Activated T-cell treated with anti-CD3 and anti-CD28 coated beads for 24 hours (primary cell): ENCODE results near the gene RNF111.
"Not testable (repeated sequence)": the region's sequence is repeated elsewhere in the genome, so short reads cannot be mapped to it uniquely, and the experiment has no call there.

Experiments used
- DNase-seq: peaks from one replicate; pipeline ENCODE4 v3.0.0-alpha.2; 2020; ENCODE audit warnings: low read depth

The RNF111 gene

DNA sequence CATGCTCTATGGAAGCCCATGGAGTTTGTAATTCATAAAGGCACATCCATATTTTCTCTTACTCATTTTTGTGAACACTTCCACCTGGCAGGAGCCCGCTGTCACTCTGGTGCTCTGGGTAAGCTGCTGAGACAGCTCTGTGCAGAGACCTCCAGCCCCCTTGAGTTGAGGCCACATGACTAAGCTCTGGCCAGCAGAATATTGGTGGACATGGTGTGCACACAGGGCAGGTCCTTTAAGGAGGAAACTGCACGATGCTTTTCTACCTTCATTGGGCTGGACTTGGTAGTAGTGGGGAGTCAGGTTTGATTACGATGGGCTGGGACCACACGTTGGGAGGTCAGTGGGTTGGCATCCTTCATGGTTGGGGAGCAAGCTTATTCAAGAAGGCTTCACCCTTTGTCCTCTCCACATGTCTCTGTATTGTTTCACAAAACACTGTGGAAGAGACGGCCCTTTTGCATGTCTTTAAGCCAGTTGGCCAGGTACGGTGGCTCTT, 146.5 kb downstream of the RNF111 start:
- no peak for DNase-seq

DNA sequence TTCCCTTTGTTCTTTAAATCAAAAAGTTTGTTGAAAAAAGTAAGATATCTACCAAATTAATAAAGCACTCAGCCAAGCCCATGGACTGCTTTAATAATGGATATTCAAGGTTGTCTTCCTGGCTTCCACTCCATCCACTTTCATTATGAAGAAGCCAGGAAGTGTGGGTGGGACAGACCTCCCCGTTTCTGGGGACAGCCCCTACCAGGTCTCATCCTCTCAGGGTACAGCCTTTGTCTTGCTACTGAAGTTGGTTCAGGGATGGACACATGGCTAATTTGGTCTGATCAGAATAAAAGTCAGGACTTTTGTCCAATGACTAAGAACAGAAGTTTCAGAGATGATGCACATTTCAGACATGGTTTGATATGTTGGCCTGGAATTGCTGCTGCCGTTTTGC, 150.1 kb downstream of the RNF111 start:
- DNase-seq: no peak

DNA sequence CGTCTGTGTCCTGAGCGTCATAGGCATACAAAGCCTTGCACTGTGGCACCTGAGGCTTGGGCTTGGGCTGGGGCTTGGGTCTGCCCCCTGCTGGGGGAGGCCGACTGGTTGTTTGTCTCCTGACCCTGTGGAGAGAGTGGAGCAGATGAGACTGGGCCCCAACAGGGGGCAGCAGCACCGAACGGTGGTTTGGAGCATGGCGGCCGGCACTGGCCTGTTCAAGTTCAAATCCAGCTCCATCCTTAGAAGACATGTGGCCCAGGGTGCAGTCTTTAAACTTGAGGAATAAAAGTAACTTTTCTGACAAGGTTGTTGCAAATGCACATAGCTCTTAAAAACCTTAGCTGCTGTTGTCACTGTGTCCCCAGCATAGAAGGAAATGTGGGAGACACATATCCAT, 150.8 kb downstream of the RNF111 start:
- DNase-seq: peak; percentile 24

DNA sequence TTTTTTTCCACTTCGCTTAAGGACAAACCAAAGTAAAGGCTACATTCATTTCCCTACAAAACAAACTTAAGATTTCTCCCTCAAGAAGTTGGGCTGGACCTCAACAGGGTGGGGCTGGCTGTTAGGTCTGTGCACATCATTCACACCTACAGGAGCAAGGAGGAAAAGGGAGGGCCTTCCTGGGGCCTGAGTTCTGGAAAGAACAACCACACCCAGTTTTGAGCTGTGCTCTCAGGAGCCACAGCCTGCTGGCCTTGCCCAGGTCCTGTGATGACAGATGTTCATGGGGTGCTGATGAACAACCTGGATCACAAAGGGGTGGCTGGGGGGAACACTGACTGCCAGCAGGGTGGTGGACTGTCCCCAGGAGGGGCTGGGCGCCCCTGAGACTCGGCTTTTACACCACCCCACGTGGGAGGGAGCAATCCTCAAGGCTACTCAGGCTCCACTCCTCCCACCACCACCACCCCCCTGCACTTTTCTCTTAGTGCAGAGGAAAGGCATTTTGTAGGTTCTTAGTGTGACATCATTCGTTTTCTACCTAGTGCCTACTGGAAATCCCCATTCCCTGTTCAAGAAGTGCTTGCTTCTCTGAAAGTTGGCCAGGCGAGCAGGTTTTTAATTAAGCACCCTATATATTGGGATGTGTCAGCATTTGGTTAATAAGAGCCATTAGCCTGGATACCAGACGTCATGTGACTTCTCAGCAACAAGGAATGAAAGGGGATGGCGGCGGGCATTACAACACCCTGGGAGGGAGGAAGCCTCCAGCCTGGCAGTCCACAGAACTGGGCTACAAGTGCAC, 153.2 kb downstream of the RNF111 start:
- DNase-seq: no peak

DNA sequence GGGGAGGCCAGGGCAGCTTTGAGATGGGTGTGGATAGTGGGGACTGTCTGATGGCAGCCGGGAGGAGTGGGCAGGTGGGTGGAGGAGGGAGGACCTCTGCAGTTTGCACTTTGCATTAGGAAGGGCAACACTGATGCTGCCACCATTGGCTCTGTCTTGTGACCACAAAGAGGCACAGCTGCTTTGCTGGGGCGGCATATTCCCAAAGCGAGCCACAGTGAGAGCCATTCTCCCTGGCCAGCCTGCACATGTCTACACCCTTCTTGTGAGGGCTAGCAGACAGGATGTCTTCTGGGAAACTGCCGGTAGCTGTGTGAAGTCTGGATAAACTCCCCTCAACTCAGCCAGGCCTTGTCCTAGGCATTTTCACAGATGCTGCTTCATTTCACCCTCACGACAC, 155.8 kb downstream of the RNF111 start:
- no peak for DNase-seq

DNA sequence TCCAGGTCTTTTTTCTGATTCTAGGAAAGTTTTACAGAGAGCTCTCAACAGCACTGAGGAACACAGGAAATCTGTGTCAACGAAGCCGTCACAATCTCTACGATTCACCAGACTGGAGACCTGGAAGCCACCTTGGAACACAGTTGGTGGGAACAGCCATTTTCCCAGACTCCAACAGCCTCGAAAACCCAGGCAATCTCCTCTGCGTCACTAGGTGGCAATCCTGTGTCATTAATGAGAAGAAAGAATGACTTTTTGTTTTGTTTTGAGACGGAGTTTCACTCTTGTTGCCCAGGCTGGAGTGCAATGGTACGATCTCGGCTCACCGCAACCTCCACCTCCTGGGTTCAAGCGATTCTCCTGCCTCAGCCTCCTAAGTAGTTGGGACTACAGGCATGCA, 157.1 kb downstream of the RNF111 start:
- not testable (repeated sequence) for DNase-seq
